Measurements from ENCODE around the gene DYNC1LI2.

- TF ChIP-seq CTCF (IDR thresholded peaks at IDR 0.05; ENCODE audit: low read depth, low read length) (no peak), POLR2A (IDR thresholded peaks at IDR 0.05; ENCODE audit: extremely low read depth, insufficient read length) (no peak), MAX (IDR thresholded peaks at IDR 0.05; ENCODE audit: low read depth, low read length) (no peak)
Measured at GRCh38 chr16:66754819-66755218, 3.4 kb upstream of the DYNC1LI2 start.
